IMR-90 (cell line): Measurements from ENCODE around the gene MRPS21.

Experiments
- CHD1 ChIP-seq: IDR thresholded peaks from 2 replicates; pipeline ENCODE4 v1.6.1; 2012; ENCODE audit warnings: low read depth, low read length, improper control_type of control experiment
- MAFK ChIP-seq: IDR thresholded peaks from 2 replicates; pipeline ENCODE4 v1.6.1; 2012; ENCODE audit warnings: low read depth, low read length, improper control_type of control experiment
- NFE2L2 ChIP-seq: fragments of 150-350 bp; IDR thresholded peaks from 2 replicates; pipeline ENCODE4 v1.6.1; 2016; ENCODE audit warnings: low read depth, mild to moderate bottlenecking, low read length
- POLR2A ChIP-seq: IDR thresholded peaks from 2 replicates; pipeline ENCODE4 v1.6.1; 2012; ENCODE audit warnings: mild to moderate bottlenecking, low read depth, low read length
- RAD21 ChIP-seq: IDR thresholded peaks from 2 replicates; pipeline ENCODE4 v1.6.1; 2012; ENCODE audit warnings: low read length, improper control_type of control experiment
- RCOR1 ChIP-seq: IDR thresholded peaks from 2 replicates; pipeline ENCODE4 v1.6.1; 2012; ENCODE audit warnings: mild to moderate bottlenecking, low read length, improper control_type of control experiment; ENCODE audit not compliant: insufficient replicate concordance
- SMC3 ChIP-seq: fragments of 150-350 bp; IDR thresholded peaks from 2 replicates; pipeline ENCODE4 v1.6.1; 2016; ENCODE audit warnings: low read depth, mild to moderate bottlenecking, antibody characterized with exemption, low read length, moderate library complexity
- TF ChIP-seq, protein P1 (sequence below): fragments of 150-350 bp; IDR thresholded peaks from 2 replicates; pipeline ENCODE4 v1.6.1; 2016; ENCODE audit warnings: low read depth, mild to moderate bottlenecking, low read length, moderate library complexity, borderline replicate concordance
- TF ChIP-seq, protein P2 (sequence below): conservative IDR thresholded peaks from 2 replicates; pipeline ENCODE4 v1.5.1; 2012; ENCODE audit warnings: mild to moderate bottlenecking, low read depth, low read length, improper control_type of control experiment
- TF ChIP-seq, protein P3 (sequence below): fragments of 150-350 bp; IDR thresholded peaks from 2 replicates; pipeline ENCODE4 v1.6.1; 2017; ENCODE audit warnings: mild to moderate bottlenecking, antibody characterized with exemption, low read length, low read depth

DNA sequence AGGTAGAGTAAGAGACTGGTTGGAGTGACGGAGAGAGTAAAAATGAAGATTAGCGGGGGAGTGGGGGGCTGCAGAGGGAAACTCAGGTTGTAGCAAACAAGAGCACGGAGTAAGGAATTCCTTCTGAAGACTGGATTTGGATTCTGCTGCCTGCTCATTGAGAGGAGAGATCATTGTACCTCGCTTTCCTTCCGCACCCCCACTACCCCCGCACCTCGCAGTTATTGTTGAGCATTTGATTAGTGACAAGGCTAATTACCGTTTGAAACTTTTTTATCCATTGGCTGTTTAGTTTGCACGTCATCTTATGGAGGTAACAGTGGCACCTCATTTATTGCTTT lies 28.1 kb downstream of the MRPS21 start:
- TF ChIP-seq, protein P1, sequence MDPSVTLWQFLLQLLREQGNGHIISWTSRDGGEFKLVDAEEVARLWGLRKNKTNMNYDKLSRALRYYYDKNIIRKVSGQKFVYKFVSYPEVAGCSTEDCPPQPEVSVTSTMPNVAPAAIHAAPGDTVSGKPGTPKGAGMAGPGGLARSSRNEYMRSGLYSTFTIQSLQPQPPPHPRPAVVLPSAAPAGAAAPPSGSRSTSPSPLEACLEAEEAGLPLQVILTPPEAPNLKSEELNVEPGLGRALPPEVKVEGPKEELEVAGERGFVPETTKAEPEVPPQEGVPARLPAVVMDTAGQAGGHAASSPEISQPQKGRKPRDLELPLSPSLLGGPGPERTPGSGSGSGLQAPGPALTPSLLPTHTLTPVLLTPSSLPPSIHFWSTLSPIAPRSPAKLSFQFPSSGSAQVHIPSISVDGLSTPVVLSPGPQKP, result no peak
- TF ChIP-seq POLR2A (no peak), MAFK (no peak), RCOR1 (no peak), NFE2L2 (no peak), SMC3 (no peak), RAD21 (no peak), CHD1 (no peak)
- TF ChIP-seq, protein P2, sequence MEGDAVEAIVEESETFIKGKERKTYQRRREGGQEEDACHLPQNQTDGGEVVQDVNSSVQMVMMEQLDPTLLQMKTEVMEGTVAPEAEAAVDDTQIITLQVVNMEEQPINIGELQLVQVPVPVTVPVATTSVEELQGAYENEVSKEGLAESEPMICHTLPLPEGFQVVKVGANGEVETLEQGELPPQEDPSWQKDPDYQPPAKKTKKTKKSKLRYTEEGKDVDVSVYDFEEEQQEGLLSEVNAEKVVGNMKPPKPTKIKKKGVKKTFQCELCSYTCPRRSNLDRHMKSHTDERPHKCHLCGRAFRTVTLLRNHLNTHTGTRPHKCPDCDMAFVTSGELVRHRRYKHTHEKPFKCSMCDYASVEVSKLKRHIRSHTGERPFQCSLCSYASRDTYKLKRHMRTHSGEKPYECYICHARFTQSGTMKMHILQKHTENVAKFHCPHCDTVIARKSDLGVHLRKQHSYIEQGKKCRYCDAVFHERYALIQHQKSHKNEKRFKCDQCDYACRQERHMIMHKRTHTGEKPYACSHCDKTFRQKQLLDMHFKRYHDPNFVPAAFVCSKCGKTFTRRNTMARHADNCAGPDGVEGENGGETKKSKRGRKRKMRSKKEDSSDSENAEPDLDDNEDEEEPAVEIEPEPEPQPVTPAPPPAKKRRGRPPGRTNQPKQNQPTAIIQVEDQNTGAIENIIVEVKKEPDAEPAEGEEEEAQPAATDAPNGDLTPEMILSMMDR, result no peak
- TF ChIP-seq, protein P3, sequence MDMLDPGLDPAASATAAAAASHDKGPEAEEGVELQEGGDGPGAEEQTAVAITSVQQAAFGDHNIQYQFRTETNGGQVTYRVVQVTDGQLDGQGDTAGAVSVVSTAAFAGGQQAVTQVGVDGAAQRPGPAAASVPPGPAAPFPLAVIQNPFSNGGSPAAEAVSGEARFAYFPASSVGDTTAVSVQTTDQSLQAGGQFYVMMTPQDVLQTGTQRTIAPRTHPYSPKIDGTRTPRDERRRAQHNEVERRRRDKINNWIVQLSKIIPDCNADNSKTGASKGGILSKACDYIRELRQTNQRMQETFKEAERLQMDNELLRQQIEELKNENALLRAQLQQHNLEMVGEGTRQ, result no peak
